K562 (cell line): ENCODE data around the gene FKBP8. TPM values are rescaled to one million over a fixed set of nuclear protein-coding genes. Genes with fewer than 3 reads are reported as not detected.

Source experiments
- ADNP ChIP-seq: fragments of 200-800 bp; sonication (Bioruptor generic); IDR thresholded peaks from 2 replicates; pipeline ENCODE4 v1.6.1; 2016; ENCODE audit warnings: missing genetic modification characterization, missing compliant biosample characterization
- BACH1 ChIP-seq: fragments of 200-800 bp; sonication (Bioruptor generic); IDR thresholded peaks from 2 replicates; pipeline ENCODE4 v1.6.1; 2016; ENCODE audit warnings: missing genetic modification characterization, missing compliant biosample characterization
- BCL6 ChIP-seq: fragments of 250-450 bp; sonication (Bioruptor Pico); IDR thresholded peaks from 2 replicates; pipeline ENCODE4 v1.4.0; 2020
- DACH1 ChIP-seq: fragments of 450-650 bp; IDR thresholded peaks from 2 replicates; pipeline ENCODE4 v1.6.1; 2018; ENCODE audit not compliant: partially characterized antibody
- ESRRA ChIP-seq: fragments of 450-650 bp; IDR thresholded peaks from 2 replicates; pipeline ENCODE4 v1.6.1; 2014; ENCODE audit warnings: low read depth, mild to moderate bottlenecking, moderate library complexity, borderline replicate concordance
- ETV5 ChIP-seq: sonication (generic); formaldehyde crosslinking; IDR thresholded peaks from 2 replicates; pipeline ENCODE4 v1.4.0; 2020; ENCODE audit warnings: low read depth, mild to moderate bottlenecking, missing genetic modification reagents
- GTF2A2 ChIP-seq: IDR thresholded peaks from 2 replicates; pipeline ENCODE4 v1.6.1; 2016; ENCODE audit warnings: mild to moderate bottlenecking, missing genetic modification characterization, missing compliant biosample characterization
- GTF2F1 ChIP-seq: IDR thresholded peaks from 2 replicates; pipeline ENCODE4 v1.6.1; 2011; ENCODE audit warnings: low read depth, low read length, improper control_type of control experiment
- HDAC1 ChIP-seq, 2 experiments: fragments of 450-650 bp; IDR thresholded peaks; 2 replicates each; pipeline ENCODE4 v1.6.1; 2016 to 2017; ENCODE audit warnings: inconsistent platforms in 1 of 2, mild to moderate bottlenecking in 1 of 2, moderate library complexity in 1 of 2
- HIVEP1 ChIP-seq: fragments of 250-450 bp; sonication (Bioruptor Pico); IDR thresholded peaks from 2 replicates; pipeline ENCODE4 v1.4.0; 2020; ENCODE audit warnings: mild to moderate bottlenecking
- KAT2B ChIP-seq: IDR thresholded peaks from one replicate; pipeline ENCODE4 v1.6.1; 2012; ENCODE audit warnings: low read depth, mild to moderate bottlenecking, control low read depth, inconsistent platforms, low read length, moderate library complexity
- MCM2 ChIP-seq: fragments of 450-650 bp; IDR thresholded peaks from 2 replicates; pipeline ENCODE4 v1.6.1; 2017; ENCODE audit warnings: low read depth, mild to moderate bottlenecking
- NFYB ChIP-seq: IDR thresholded peaks from 2 replicates; pipeline ENCODE4 v1.6.1; 2011; ENCODE audit warnings: mild to moderate bottlenecking, moderate library complexity; ENCODE audit not compliant: insufficient read length; ENCODE audit errors: extremely low read depth
- PCBP1 ChIP-seq: fragments of 200-400 bp; formaldehyde crosslinking; IDR thresholded peaks from 2 replicates; pipeline ENCODE4 v1.6.1; 2018; ENCODE audit warnings: mild to moderate bottlenecking, low read depth, low read length; ENCODE audit not compliant: poor library complexity, severe bottlenecking
- POLR2A ChIP-seq: fragments of 450-650 bp; conservative IDR thresholded peaks from 2 replicates; pipeline ENCODE4 v1.6.1; 2016
- PRPF4 ChIP-seq: fragments of 200-400 bp; formaldehyde crosslinking; IDR thresholded peaks from one replicate; pipeline ENCODE4 v1.6.1; 2017; ENCODE audit warnings: low read length, low read depth, mild to moderate bottlenecking; ENCODE audit not compliant: insufficient read depth, poor library complexity, severe bottlenecking
- RERE ChIP-seq: sonication (generic); formaldehyde crosslinking; IDR thresholded peaks from 2 replicates; pipeline ENCODE4 v1.8.0; 2023; ENCODE audit warnings: missing genetic modification reagents, mild to moderate bottlenecking, borderline replicate concordance
- RFX7 ChIP-seq: fragments of 250-450 bp; sonication (Bioruptor Pico); IDR thresholded peaks from 2 replicates; pipeline ENCODE4 v1.5.1; 2021; ENCODE audit warnings: mild to moderate bottlenecking
- SAFB2 ChIP-seq: fragments of 200-400 bp; formaldehyde crosslinking; IDR thresholded peaks from 2 replicates; pipeline ENCODE4 v1.6.1; 2018; ENCODE audit warnings: borderline replicate concordance, low read length, low read depth, moderate library complexity; ENCODE audit not compliant: severe bottlenecking
- ZBTB43 ChIP-seq: sonication (generic); formaldehyde crosslinking; IDR thresholded peaks from 2 replicates; pipeline ENCODE4 v1.8.0; 2023; ENCODE audit warnings: mild to moderate bottlenecking, missing genetic modification reagents
- ZNF24 ChIP-seq: fragments of 450-650 bp; IDR thresholded peaks from 2 replicates; pipeline ENCODE4 v1.6.1; 2016
- ZNF263 ChIP-seq: sonication (generic); formaldehyde crosslinking; IDR thresholded peaks from 2 replicates; pipeline ENCODE4 v1.8.0; 2022; ENCODE audit warnings: mild to moderate bottlenecking, missing genetic modification reagents, borderline replicate concordance
- ZNF507 ChIP-seq: conservative IDR thresholded peaks from 2 replicates; pipeline ENCODE4 v1.6.1; 2017; ENCODE audit warnings: missing genetic modification characterization, missing compliant biosample characterization
- polyA plus RNA-seq, 8 experiments: library from polyadenylated mRNA; depleted of rRNA in 4 of 8; stranded (reverse) in 5 of 8; unstranded in 3 of 8; fragments of >200 nt; fragmentation: Nextera tagmentation in 2 of 8; fragmentation: Illumina TruSeq in 1 of 8; extraction: Ambion mirVana in 2 of 8; extraction: Trizol in 1 of 8; gene quantifications; 2 replicates each; pipeline versions ENCODE4 v1.2.1 to v1.2.3, GENCODE V29; 2011 to 2014; ENCODE audit warnings: inconsistent platforms in 1 of 8, missing spikeins in 1 of 8
- total RNA-seq, 7 experiments: library from RNA; depleted of rRNA in 6 of 7; stranded (reverse); fragments of >200 nt in 6 of 7; fragmentation: Illumina TruSeq in 2 of 7; extraction: Trizol in 2 of 7; gene quantifications; 2 replicates each; pipeline versions ENCODE4 v1.2.1 to v1.2.3, GENCODE V29; 2011 to 2021; ENCODE audit warnings: low replicate concordance in 1 of 7

FKBP8 gene
- total and polyA plus RNA-seq, 9 of the 15 experiments (the other 6 are each of a cell fraction or from before 2014, with no cell fraction given): 0.46 to 236 (median 104) TPM

- no peak for TF ChIP-seq MCM2
- peak; percentile 91 for TF ChIP-seq POLR2A
- TF ChIP-seq GTF2F1: no peak; the same call in 1 of the 2 replicates
- TF ChIP-seq NFYB: no peak
- no peak; the same call in 1 of the 2 replicates for TF ChIP-seq ZBTB43 (CRISPR knock-in tag)
- TF ChIP-seq GTF2A2: no peak
- peak; percentile 74; the same call in 1 of the 2 replicates for TF ChIP-seq ESRRA
- TF ChIP-seq BCL6 (CRISPR knock-in tag): no peak
- TF ChIP-seq RFX7 (CRISPR knock-in tag): no peak
- no peak for TF ChIP-seq ADNP (tag)
- TF ChIP-seq SAFB2: no peak
- TF ChIP-seq RERE (CRISPR knock-in tag): no peak
- peak; percentile 97 for TF ChIP-seq PCBP1
- peak; percentile 76; the same call in 1 of the 2 replicates for TF ChIP-seq ZNF24
- TF ChIP-seq HDAC1 (IDR thresholded peaks at IDR 0.05): peak in 1 of 2 experiments; percentile 90; a peak in 2 of 4 replicates
- TF ChIP-seq ZNF263 (CRISPR knock-in tag): no peak; the same call in 1 of the 2 replicates
- TF ChIP-seq BACH1 (tag): no peak
- no peak for TF ChIP-seq PRPF4
- TF ChIP-seq ZNF507 (tag): no peak
- TF ChIP-seq KAT2B: no peak
- peak; percentile 75 for TF ChIP-seq DACH1
- peak; percentile 81 for TF ChIP-seq ETV5 (CRISPR knock-in tag)
- no peak for TF ChIP-seq HIVEP1 (CRISPR knock-in tag)
Measured at GRCh38 chr19:18588611-18589379, 45.4 kb upstream of the FKBP8 start, which contains the start of gene REX1BD (continued).
